ENCODE results near the gene CPNE1.
A peak's percentile ranks its signal among the peaks of the same experiment; 100 is the strongest.

Gene CPNE1

GRCh38 chr20:35620818-35621559 lies 43.7 kb downstream of the CPNE1 start:
- DNase-seq (ENCODE audit: low spot score), result no peak

- DNase-seq (ENCODE audit: low spot score), result peak; percentile 89
Measured at GRCh38 chr20:35619196-35620095, 45.3 kb downstream of the CPNE1 start.

- DNase-seq (ENCODE audit: low spot score), result peak; percentile 47
Measured at GRCh38 chr20:35618263-35619131, 46.2 kb downstream of the CPNE1 start.

GRCh38 chr20:35617397-35618262 lies 47.1 kb downstream of the CPNE1 start:
- DNase-seq (ENCODE audit: low spot score), result peak; percentile 59

- peak; percentile 98 for DNase-seq (ENCODE audit: low spot score)
Measured at GRCh38 chr20:35616465-35617396, 48.0 kb downstream of the CPNE1 start.

- DNase-seq (ENCODE audit: low spot score), result peak; percentile 71
Measured at GRCh38 chr20:35615667-35616464, 48.8 kb downstream of the CPNE1 start, which contains the start of gene SPAG4. Gene SPAG4 (plus strand): TSS chr20:35615829. CDS start chr20:35616004, 175 bp downstream.

GRCh38 chr20:35611482-35611881 lies 53.2 kb downstream of the CPNE1 start:
- DNase-seq (ENCODE audit: low spot score), result no peak

- no peak for DNase-seq (ENCODE audit: low spot score)
Measured at GRCh38 chr20:35610833-35611427, 53.8 kb downstream of the CPNE1 start.

GRCh38 chr20:35607003-35607735 lies 57.5 kb downstream of the CPNE1 start:
- no peak for DNase-seq (ENCODE audit: low spot score)

GRCh38 chr20:35606127-35606526 lies 58.6 kb downstream of the CPNE1 start:
- DNase-seq (ENCODE audit: low spot score), result no peak

GRCh38 chr20:35604449-35604747 lies 60.3 kb downstream of the CPNE1 start:
- DNase-seq (ENCODE audit: low spot score), result no peak

GRCh38 chr20:35603695-35604448 lies 60.8 kb downstream of the CPNE1 start:
- DNase-seq (ENCODE audit: low spot score), result no peak

- DNase-seq (ENCODE audit: low spot score), result no peak
Measured at GRCh38 chr20:35602851-35603495, 61.7 kb downstream of the CPNE1 start.

- DNase-seq (ENCODE audit: low spot score), result no peak
Measured at GRCh38 chr20:35601990-35602389, 62.7 kb downstream of the CPNE1 start.

- DNase-seq (ENCODE audit: low spot score), result peak; percentile 77
Measured at GRCh38 chr20:35600993-35601973, 63.4 kb downstream of the CPNE1 start.

Measured in hepatic stellate cell (primary cell).